Mesenchymal stem cell (in vitro differentiated cells and primary cell): ENCODE measurements around the gene ALKBH7. TPM values are rescaled to one million over a fixed set of nuclear protein-coding genes. Genes with fewer than 3 reads are reported as not detected.

Source experiments
- small RNA-seq: library from polyadenylated mRNA; stranded (forward); fragments of <200 nt; extraction: miRNeasy Mini kit (QIAGEN cat#:217004); gene quantifications from one replicate; pipeline ENCODE3, GENCODE V24; 2013; ENCODE audit warnings: low read depth

The ALKBH7 gene

Small RNA genes lying within 50 kb of the gene (small RNA-seq; reads per million reads assigned to genes)
- gene MIR6790: not detected
- not detected for gene MIR6885
